HG03575 (cell line): ENCODE measurements around the gene CCND2.
"Not testable (repeated sequence)": the region's sequence is repeated elsewhere in the genome, so short reads cannot be mapped to it uniquely, and the experiment has no call there.

ENCODE experiments used
- ATAC-seq: cut with Tn5 transposase; IDR thresholded peaks from one replicate; pipeline ENCODE4 v1.9.1; 2021; ENCODE audit not compliant: unreplicated experiment, insufficient number of reproducible peaks, low FRiP score; ENCODE audit errors: extremely low read depth

CCND2 gene

DNA sequence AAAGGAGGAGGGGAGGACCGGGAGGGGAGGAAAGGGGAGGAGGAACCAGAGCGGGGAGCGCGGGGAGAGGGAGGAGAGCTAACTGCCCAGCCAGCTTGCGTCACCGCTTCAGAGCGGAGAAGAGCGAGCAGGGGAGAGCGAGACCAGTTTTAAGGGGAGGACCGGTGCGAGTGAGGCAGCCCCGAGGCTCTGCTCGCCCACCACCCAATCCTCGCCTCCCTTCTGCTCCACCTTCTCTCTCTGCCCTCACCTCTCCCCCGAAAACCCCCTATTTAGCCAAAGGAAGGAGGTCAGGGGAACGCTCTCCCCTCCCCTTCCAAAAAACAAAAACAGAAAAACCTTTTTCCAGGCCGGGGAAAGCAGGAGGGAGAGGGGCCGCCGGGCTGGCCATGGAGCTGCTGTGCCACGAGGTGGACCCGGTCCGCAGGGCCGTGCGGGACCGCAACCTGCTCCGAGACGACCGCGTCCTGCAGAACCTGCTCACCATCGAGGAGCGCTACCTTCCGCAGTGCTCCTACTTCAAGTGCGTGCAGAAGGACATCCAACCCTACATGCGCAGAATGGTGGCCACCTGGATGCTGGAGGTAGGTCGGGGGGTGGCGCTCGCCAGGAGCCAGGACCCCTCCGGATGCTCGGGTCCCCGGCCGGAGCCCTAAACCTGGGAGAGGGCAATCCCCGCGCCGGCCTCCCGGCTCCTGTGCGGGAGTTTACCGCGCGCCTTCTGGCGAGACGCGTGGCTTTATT lies at the start of gene CCND2:
Gene CCND2 (plus strand): TSS at position 111 of the 744 bp plus-strand sequence. CDS start 279 bp downstream, at position 390.
- no peak for ATAC-seq

- no peak for ATAC-seq
Measured at GRCh38 chr12:4224206-4224889, 49.2 kb upstream of the CCND2 start.

DNA sequence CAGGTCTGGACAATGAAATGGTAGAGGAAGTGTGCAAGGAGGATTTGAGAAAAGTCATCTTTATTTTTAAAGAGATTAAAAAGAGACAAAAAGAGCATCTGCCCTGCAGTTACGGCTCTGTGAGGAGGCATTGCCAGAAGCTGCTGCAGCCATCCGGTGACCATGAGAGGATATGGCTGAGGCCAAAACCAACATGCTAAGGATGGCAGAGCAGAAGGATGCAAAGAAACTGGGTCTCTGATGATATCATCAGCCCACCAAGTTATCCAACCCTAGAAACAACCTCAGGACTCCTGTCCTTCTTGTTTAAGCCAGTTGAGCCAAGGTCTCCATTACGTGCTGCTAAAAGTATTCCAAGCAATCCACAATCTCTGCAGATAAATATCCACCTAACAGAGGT lies 48.0 kb upstream of the CCND2 start:
- no peak for ATAC-seq

- ATAC-seq: no peak
Measured at GRCh38 chr12:4227046-4227445, 46.5 kb upstream of the CCND2 start.

GRCh38 chr12:4228122-4228580 lies 45.4 kb upstream of the CCND2 start:
- no peak for ATAC-seq

DNA sequence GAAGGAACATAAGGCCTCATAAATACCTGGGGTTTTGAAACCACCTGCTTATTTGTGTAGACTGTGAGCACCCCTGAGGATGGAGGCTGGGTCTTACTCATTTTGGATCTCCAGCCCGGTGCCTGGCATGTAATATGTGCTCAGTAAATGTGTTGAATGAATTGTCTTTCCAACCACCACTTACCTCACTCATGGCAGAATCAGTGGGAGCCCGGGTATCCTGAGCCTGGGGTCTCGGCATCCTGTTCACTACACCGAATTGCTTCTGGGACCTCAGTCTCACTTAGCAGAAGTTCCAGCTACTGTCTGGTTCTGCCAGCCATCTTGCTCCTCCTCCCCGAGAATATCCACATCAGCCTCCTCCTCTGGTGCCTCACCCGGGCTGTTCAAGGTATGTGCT lies 43.0 kb upstream of the CCND2 start:
- ATAC-seq: no peak

- no peak for ATAC-seq
Measured at GRCh38 chr12:4238577-4238976, 35.0 kb upstream of the CCND2 start.

GRCh38 chr12:4239746-4240145 lies 33.8 kb upstream of the CCND2 start:
- no peak for ATAC-seq

GRCh38 chr12:4240161-4240783 lies 33.3 kb upstream of the CCND2 start:
- ATAC-seq: no peak

DNA sequence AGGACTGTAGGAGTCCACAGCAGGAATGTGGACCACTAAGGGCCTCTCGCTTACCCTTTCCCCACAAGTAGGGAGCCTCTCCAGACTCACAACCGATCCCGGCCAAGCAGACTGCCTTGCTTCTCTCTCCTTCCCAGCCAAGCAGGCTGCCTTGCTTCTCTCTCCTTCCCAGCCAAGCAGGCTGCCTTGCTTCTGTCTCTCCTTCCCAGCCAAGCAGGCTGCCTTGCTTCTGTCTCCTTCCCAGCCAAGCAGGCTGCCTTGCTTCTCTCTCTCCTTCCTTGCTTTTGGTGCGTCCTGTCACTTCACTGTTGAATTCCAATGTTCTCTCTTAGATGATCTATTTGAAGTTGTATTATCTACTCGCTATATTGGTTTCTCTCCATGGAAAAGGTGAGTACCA lies 32.6 kb upstream of the CCND2 start:
- ATAC-seq: no peak

- no peak for ATAC-seq
Measured at GRCh38 chr12:4241592-4241991, 32.0 kb upstream of the CCND2 start.

GRCh38 chr12:4242595-4242994 lies 31.0 kb upstream of the CCND2 start:
- ATAC-seq: no peak

DNA sequence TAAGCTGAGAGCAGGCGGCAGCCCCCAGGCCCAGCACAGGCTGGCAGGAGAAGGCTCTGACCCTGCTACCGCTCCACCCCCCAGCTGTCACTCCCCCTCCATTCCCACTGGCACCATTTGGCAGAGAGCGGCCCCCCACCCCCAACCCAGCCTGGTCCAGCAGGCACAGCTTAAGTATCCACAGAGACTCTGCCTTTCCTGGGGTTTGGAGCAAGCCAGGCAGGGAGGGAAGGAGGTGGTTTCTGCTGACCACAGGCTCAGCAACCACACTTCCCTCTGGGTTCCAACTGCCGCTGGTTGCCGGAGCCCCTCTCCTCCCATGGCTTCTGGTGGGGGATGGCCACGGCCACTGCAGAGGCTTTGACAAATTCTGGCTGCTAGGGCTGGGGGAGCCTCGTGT lies 30.5 kb upstream of the CCND2 start:
- ATAC-seq: no peak

GRCh38 chr12:4243491-4244100 lies 30.0 kb upstream of the CCND2 start:
- not testable (repeated sequence) for ATAC-seq

DNA sequence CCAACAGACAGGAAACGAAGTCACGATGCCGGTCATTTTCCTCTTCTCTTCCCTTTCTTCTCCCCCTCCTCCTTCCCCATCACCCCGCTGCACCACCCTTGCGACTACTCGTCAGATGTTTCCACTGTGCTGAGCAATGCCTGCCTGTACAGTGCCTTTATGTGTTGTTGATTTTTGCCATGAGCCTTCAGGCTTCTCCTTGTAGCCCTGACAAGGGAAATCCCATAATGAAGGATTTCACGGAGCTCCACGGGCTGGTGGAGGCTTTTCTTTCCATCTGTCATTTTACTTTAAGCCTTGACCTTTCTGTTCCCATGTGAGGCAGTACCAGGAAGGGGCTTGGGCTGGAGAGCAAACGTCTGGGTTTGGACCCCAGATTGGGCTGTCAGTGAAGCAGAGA lies 28.7 kb upstream of the CCND2 start:
- no peak for ATAC-seq

- ATAC-seq: no peak
Measured at GRCh38 chr12:4245446-4245845, 28.1 kb upstream of the CCND2 start.

GRCh38 chr12:4246116-4246515 lies 27.4 kb upstream of the CCND2 start:
- ATAC-seq: no peak

DNA sequence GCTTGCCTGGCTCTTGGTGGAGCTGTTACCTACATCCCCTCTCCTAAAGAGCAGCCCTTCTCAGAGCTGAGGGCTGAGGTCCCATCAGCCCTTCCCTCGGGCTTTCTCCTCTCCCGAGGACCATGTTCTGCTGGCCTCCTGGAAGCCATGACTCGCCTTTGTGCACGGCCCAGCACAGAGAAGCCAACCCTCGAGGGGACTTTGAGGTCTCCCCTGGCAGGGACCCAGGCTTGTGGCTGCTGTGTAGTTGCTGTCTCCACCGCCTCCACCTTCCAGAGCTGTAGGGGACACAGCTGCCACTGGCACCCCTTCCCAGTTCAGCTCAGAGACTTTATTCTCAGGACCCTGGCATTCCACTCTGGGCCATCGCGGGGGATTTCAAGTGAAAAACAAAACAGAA lies 22.9 kb upstream of the CCND2 start:
- no peak for ATAC-seq

DNA sequence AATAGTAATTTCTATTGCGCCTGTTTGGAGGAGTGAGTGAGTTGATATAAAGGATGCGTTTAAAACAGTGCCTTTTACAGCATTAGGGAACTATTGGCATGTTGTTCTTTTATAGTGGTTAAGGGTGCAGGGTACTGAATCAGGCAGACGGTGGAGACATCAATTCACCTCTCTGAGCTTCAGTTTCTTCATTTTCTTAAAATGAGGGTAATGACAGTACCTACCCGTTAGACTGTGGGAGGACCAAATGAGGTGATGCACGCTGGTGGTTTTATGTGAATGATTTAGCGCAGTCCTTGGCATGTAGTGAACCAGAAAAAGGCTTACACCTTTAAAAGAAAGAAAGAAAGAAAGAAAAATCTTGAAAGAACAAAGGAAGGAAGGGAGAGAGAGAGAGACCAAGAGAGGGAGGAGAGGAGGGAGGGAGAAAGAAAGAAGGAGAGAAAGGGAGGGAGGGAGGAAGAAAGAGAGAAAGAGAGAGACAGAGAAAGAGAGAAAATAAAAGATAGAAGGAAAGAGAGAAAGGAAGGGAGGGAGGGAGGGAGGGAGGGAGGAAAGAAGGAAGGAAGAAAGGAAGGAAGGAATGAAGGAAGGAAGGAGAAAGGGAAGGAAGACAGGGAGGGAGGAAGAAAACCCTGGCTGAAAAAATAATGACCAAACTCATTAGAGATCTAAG lies 22.2 kb upstream of the CCND2 start:
- ATAC-seq: no peak
